Retinal pigment epithelial cell (primary cell): ENCODE measurements around the gene ADARB2.

ENCODE experiments used
- DNase-seq: peaks from one replicate; pipeline ENCODE4 v3.0.0-alpha.2; 2010; ENCODE audit warnings: low read depth
- H3K4me3 ChIP-seq: 2 replicates; pipeline ENCODE4 v1.5.1; 2011; ENCODE audit warnings: mild to moderate bottlenecking, low read length, control low read depth, moderate library complexity
- CTCF ChIP-seq: conservative IDR thresholded peaks from 2 replicates; pipeline ENCODE4 v1.5.1; 2011; ENCODE audit warnings: low read depth, low read length, control low read depth, inconsistent platforms

Gene ADARB2

GRCh38 chr10:1141701-1142100 is 595.6 kb downstream of the ADARB2 start:
- no peak for TF ChIP-seq CTCF
- no peak for DNase-seq
- no peak overlapping the region for H3K4me3 ChIP-seq

- no peak for TF ChIP-seq CTCF
- no peak overlapping the region for H3K4me3 ChIP-seq
- no peak for DNase-seq
Measured at GRCh38 chr10:1141261-1141660, 596.1 kb downstream of the ADARB2 start.

GRCh38 chr10:1138529-1138928 is 598.8 kb downstream of the ADARB2 start:
- H3K4me3 ChIP-seq = no peak overlapping the region
- no peak for DNase-seq
- no peak for TF ChIP-seq CTCF

GRCh38 chr10:1137499-1138163 is 599.7 kb downstream of the ADARB2 start:
- DNase-seq = no peak
- no peak overlapping the region for H3K4me3 ChIP-seq
- TF ChIP-seq CTCF = no peak

- TF ChIP-seq CTCF = no peak
- DNase-seq = no peak
Measured at GRCh38 chr10:1136268-1136667, 601.1 kb downstream of the ADARB2 start.

GRCh38 chr10:1134156-1134555 is 603.2 kb downstream of the ADARB2 start:
- no peak for TF ChIP-seq CTCF
- no peak overlapping the region for H3K4me3 ChIP-seq
- DNase-seq = no peak

More at GRCh38 chr10:1136268-1136667, 601.1 kb downstream of the ADARB2 start:
- H3K4me3 ChIP-seq = no peak overlapping the region

GRCh38 chr10:1133495-1134045 is 603.8 kb downstream of the ADARB2 start:
- no peak for DNase-seq
- no peak overlapping the region for H3K4me3 ChIP-seq
- no peak for TF ChIP-seq CTCF
